ENCODE data around the gene FAIM2. TPM values are rescaled to one million over a fixed set of nuclear protein-coding genes. Genes with fewer than 3 reads are reported as not detected.

Gene FAIM2
- total and polyA plus RNA-seq, 7 donors, result 1.2 to 12.8 (median 6.1) TPM; not detected in 1

GRCh38 chr12:49887091-49887490 lies 16.6 kb downstream of the FAIM2 start:
- Histone ChIP-seq H3K4me3 (no peak overlapping the region), H3K36me3 (no peaks in the 10 kb centered on the region), H3K9me3 (no peaks in the 10 kb centered on the region), H3K27ac (no peak overlapping the region), H3K4me1 (no peaks in the 10 kb centered on the region), H3K27me3 (peaks cover 0 to 4% (median 0%) of the 10 kb centered on the region in 3 donors)
- peak; percentile 34 for DNase-seq
- TF ChIP-seq EP300 (IDR thresholded peaks at IDR 0.05), result no peak
- no peak for TF ChIP-seq POLR2AphosphoS5 (IDR thresholded peaks at IDR 0.05)
- TF ChIP-seq CTCF (IDR thresholded peaks at IDR 0.05), result no peak
- TF ChIP-seq POLR2A (IDR thresholded peaks at IDR 0.05), result no peak
- WGBS, 2 donors, result 67 to 72% methylated on average over 9 of the region's 9 CpGs
- intact Hi-C loops (cut with DNase I), result no loop called here

- intact Hi-C loops (cut with DNase I), result no loop called here
- Histone ChIP-seq H3K27me3 (peaks cover 0 to 4% (median 0%) of the 10 kb centered on the region in 3 donors), H3K4me3 (no peak overlapping the region), H3K4me1 (no peaks in the 10 kb centered on the region), H3K9me3 (no peaks in the 10 kb centered on the region), H3K36me3 (no peaks in the 10 kb centered on the region), H3K27ac (no peak overlapping the region)
- WGBS, 2 donors, result 56 to 67% methylated on average over 16 of the region's 16 CpGs
- peak; percentile 24 for DNase-seq
- no peak for TF ChIP-seq POLR2A (IDR thresholded peaks at IDR 0.05)
- no peak for TF ChIP-seq CTCF (IDR thresholded peaks at IDR 0.05)
- TF ChIP-seq POLR2AphosphoS5 (IDR thresholded peaks at IDR 0.05), result no peak
- no peak for TF ChIP-seq EP300 (IDR thresholded peaks at IDR 0.05)
Measured at GRCh38 chr12:49885663-49886461, 17.8 kb downstream of the FAIM2 start.

- Histone ChIP-seq H3K36me3 (no peaks in the 10 kb centered on the region), H3K4me1 (no peaks in the 10 kb centered on the region), H3K9me3 (no peaks in the 10 kb centered on the region), H3K27ac (no peak overlapping the region), H3K27me3 (peaks cover 0 to 4% (median 0%) of the 10 kb centered on the region in 3 donors), H3K4me3 (no peak overlapping the region)
- TF ChIP-seq POLR2AphosphoS5 (IDR thresholded peaks at IDR 0.05) (no peak), CTCF (IDR thresholded peaks at IDR 0.05) (no peak), EP300 (IDR thresholded peaks at IDR 0.05) (no peak), POLR2A (IDR thresholded peaks at IDR 0.05) (no peak)
- intact Hi-C loops (cut with DNase I), result no loop called here
- WGBS, 2 donors, result 75 to 89% methylated on average over 6 of the region's 6 CpGs
- DNase-seq, result peak; percentile 46
Measured at GRCh38 chr12:49885118-49885517, 18.6 kb downstream of the FAIM2 start.

GRCh38 chr12:49882851-49883464 lies 20.7 kb downstream of the FAIM2 start:
- TF ChIP-seq EP300 (IDR thresholded peaks at IDR 0.05), result no peak
- TF ChIP-seq POLR2AphosphoS5 (IDR thresholded peaks at IDR 0.05), result no peak
- TF ChIP-seq CTCF (IDR thresholded peaks at IDR 0.05), result no peak
- TF ChIP-seq POLR2A (IDR thresholded peaks at IDR 0.05), result no peak
- Histone ChIP-seq H3K36me3 (no peaks in the 10 kb centered on the region), H3K9me3 (no peaks in the 10 kb centered on the region), H3K4me3 (no peak overlapping the region), H3K27ac (no peak overlapping the region), H3K4me1 (no peaks in the 10 kb centered on the region), H3K27me3 (peaks cover 0 to 4% (median 0%) of the 10 kb centered on the region in 3 donors)
- WGBS, 2 donors, result 78 to 86% methylated on average over 9 of the region's 9 CpGs
- peak; percentile 24 for DNase-seq
- intact Hi-C loops (cut with DNase I), result no loop called here
